Stimulated activated naive CD8-positive, alpha-beta T cell treated with anti-CD3 and anti-CD28 coated beads, Interleukin-15, Interleukin-2, amounts not matched to agents 100 ng/mL and 50 ng/mL, for 24 hours (primary cell): ENCODE results near the gene PPAN.

Experiments used
- H3K27ac Mint-ChIP-seq: one replicate; pipeline ENCODE4 v1.8.0; 2021; ENCODE audit warnings: mild to moderate bottlenecking, mixed read lengths
- H3K27me3 Mint-ChIP-seq: one replicate; pipeline ENCODE4 v1.8.0; 2021; ENCODE audit warnings: mixed read lengths
- H3K36me3 Mint-ChIP-seq: one replicate; pipeline ENCODE4 v1.8.0; 2021; ENCODE audit warnings: low read depth, mixed read lengths
- H3K4me1 Mint-ChIP-seq: one replicate; pipeline ENCODE4 v1.8.0; 2021; ENCODE audit warnings: low read depth, mixed read lengths
- H3K4me3 Mint-ChIP-seq: one replicate; pipeline ENCODE4 v1.8.0; 2021; ENCODE audit warnings: mild to moderate bottlenecking, mixed read lengths
- H3K9me3 Mint-ChIP-seq: one replicate; pipeline ENCODE4 v1.8.0; 2021; ENCODE audit warnings: mixed read lengths

Gene PPAN

DNA sequence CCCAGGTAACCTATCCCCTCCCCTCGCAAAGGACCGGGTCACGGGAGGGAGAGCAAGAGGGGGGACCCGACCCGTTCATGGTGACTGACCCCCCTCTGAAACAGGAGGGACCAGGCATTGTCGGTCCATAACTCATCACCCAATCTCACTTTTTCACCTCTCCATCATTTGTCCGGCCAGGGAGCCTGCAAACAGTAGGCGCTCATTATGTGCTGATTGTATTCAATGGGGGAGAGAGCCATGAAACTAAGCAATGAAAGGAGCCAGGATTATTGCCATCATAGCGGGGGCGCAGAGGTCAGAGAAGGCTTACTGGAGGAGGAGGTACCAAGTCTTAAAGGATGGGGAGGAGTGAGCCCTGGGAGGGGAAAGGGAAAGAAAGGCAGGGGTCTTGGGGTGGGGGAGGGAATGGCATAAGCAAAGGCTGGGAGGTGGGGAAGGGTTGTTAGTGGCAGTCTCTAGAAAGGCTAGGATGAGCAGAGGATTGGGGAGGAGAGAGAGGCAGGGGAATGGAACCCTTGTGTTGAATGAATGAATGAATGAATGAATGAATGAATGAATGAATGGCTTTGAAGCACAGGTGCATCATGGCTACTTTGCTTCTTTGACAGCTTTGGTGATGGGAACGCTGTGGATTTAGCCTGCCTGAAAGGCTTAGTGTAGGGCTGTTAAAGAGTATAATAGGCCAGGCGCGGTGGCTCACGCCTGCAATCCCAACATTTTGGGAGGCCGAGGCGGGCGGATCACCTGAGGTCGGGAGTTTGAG, 18.7 kb upstream of the PPAN start:
- Mint-ChIP-seq H3K27ac (peak overlapping the region; percentile 26), H3K4me1 (peaks cover 6% of the 10 kb centered on the region), H3K27me3 (no peaks in the 10 kb centered on the region), H3K36me3 (peaks cover 18% of the 10 kb centered on the region), H3K9me3 (no peaks in the 10 kb centered on the region), H3K4me3 (peak overlapping the region; percentile 85)

DNA sequence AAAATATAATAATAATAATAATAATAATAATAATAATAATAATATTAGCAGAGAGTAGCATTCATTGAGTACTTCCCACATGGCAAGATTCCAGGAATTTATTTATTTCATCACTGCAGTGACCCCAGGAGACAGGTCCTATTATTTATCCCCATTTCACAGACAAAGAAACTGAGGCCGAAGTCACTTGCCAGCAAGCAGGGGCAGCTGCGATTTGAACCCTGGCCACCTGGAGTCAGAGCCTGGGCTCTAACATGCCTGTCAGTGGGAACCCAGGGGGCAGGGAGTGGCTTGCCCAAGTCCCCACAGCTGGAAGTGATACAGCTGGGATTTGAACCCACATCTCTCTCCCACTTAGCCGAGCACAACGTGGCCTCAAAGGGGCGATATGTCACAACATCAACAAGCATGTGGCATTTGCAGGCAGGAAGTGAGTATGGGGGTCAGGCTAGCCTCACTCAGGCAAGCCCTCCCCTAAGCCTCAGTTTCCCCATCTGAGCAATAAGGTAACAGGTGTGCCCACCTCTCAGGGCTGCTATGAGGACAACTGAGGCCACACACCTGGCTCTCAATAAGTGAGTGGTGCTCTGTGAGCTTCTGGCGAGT, 17.1 kb upstream of the PPAN start:
- peaks cover 6% of the 10 kb centered on the region for H3K4me1 Mint-ChIP-seq
- no peak overlapping the region for H3K27ac Mint-ChIP-seq
- no peaks in the 10 kb centered on the region for H3K27me3 Mint-ChIP-seq
- no peaks in the 10 kb centered on the region for H3K9me3 Mint-ChIP-seq
- H3K4me3 Mint-ChIP-seq, result no peak overlapping the region
- peaks cover 30% of the 10 kb centered on the region for H3K36me3 Mint-ChIP-seq

DNA sequence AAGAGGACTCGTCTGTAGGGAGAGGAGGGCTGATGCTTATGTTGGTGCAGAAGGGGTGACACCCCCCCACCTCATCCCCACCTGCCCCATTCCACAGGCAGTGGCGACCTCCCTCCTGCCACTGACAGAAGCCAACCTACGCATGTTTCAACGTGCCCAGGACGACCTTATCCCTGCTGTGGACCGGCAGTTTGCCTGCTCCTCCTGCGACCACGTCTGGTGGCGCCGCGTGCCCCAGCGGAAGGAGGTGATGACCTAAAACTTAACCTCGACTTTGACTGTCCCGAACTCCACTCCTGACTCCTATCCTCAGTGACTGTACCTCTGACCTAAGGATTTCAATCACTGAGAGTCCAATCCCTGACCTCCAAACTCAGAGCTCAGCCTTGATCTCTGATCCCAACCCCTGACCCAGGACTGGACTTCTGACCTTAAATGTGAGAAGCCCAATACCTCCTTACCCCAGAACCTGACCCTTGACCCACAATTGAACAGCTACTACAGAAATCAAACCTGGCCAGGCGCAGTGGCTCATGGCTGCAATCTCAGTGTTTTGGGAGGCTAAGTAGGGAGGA, 16.3 kb upstream of the PPAN start:
- no peaks in the 10 kb centered on the region for H3K9me3 Mint-ChIP-seq
- no peaks in the 10 kb centered on the region for H3K27me3 Mint-ChIP-seq
- H3K4me1 Mint-ChIP-seq, result peaks cover 6% of the 10 kb centered on the region
- no peak overlapping the region for H3K27ac Mint-ChIP-seq
- peaks cover 36% of the 10 kb centered on the region for H3K36me3 Mint-ChIP-seq
- H3K4me3 Mint-ChIP-seq, result no peak overlapping the region

DNA sequence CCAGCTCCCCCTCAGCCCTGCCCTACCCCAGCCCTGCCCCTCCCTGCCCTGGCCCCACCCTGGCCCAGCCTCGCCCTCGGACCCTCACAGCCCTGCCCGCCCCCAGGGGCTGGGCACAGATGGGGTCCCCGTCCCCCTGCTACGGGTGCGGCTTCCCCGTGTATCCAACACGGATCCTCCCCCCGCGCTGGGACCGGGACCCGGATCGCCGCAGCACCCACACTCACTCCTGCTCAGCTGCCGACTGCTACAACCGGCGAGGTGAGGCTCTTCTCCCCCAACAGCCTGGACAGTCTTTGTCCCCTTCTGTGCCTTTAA, 14.8 kb upstream of the PPAN start:
- no peaks in the 10 kb centered on the region for H3K27me3 Mint-ChIP-seq
- H3K27ac Mint-ChIP-seq, result no peak overlapping the region
- no peaks in the 10 kb centered on the region for H3K9me3 Mint-ChIP-seq
- H3K4me1 Mint-ChIP-seq, result peaks cover 11% of the 10 kb centered on the region
- no peak overlapping the region for H3K4me3 Mint-ChIP-seq
- H3K36me3 Mint-ChIP-seq, result peaks cover 36% of the 10 kb centered on the region

DNA sequence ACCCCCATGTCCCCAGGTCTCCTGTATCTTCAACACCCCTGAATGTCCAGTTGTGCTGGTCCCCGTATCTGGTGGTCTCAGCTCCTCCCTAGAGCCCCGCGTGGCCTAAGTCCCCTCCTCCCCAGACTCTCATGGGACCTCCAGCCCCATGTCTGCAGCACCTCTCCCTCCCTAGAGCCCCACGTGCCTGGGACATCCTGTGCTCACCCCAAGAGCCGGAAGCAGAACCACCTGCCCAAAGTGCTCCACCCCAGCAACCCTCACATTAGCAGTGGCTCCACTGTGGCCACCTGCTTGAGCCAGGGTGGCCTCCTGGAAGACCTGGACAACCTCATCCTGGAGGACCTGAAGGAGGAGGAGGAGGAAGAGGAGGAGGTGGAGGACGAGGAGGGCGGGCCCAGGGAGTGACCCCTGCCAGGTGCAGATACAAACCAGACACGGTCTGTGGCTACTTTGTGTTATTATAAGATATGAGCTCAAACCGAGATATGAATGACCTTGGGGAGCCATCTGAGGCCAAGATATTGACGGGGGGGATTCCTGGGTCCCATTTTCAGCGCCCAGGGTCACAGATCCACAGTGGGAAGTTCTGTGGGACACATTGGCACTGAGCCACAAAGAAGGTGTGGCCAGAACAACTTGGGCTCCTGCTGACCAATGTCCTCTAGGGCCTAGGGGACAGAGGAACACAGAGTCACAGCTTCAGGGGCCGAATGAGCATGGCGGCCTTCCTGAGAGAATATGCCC, 14.1 kb upstream of the PPAN start:
- Mint-ChIP-seq H3K9me3 (no peaks in the 10 kb centered on the region), H3K4me3 (no peak overlapping the region), H3K36me3 (peaks cover 36% of the 10 kb centered on the region), H3K27ac (no peak overlapping the region), H3K4me1 (peaks cover 13% of the 10 kb centered on the region), H3K27me3 (no peaks in the 10 kb centered on the region)

DNA sequence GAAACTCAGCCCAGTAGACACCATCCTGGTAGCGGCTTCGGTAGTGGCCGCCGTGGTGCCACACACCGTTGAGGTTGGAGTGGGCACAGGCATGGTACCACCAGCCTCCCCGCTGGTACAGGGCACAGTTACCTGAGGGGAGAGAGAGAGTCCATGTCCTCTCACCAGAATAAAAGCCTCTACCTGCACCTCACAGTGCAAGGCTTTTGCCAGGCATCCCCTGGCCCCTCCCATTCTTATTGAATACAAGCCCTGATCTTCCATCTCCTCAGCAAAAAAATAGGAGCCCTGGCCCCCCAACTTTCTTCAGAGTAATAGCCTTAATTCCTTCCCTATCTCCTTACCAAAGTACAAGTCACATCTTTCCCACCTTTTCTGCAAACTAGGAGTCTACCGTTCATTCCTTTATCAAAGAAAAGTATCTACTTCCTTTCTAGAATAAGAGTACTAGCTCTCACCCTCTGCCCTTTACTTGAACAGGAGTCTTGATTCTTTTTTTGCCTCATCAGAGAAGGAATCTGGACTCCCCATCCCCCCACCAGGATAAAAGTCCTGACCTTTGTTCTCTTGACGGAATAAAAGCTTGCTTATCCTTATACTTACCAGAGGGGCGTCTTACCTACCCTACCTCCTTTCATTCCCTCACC, 13.4 kb upstream of the PPAN start:
- Mint-ChIP-seq H3K36me3 (peaks cover 36% of the 10 kb centered on the region), H3K4me3 (no peak overlapping the region), H3K9me3 (no peaks in the 10 kb centered on the region), H3K4me1 (peaks cover 12% of the 10 kb centered on the region), H3K27ac (no peak overlapping the region), H3K27me3 (no peaks in the 10 kb centered on the region)

DNA sequence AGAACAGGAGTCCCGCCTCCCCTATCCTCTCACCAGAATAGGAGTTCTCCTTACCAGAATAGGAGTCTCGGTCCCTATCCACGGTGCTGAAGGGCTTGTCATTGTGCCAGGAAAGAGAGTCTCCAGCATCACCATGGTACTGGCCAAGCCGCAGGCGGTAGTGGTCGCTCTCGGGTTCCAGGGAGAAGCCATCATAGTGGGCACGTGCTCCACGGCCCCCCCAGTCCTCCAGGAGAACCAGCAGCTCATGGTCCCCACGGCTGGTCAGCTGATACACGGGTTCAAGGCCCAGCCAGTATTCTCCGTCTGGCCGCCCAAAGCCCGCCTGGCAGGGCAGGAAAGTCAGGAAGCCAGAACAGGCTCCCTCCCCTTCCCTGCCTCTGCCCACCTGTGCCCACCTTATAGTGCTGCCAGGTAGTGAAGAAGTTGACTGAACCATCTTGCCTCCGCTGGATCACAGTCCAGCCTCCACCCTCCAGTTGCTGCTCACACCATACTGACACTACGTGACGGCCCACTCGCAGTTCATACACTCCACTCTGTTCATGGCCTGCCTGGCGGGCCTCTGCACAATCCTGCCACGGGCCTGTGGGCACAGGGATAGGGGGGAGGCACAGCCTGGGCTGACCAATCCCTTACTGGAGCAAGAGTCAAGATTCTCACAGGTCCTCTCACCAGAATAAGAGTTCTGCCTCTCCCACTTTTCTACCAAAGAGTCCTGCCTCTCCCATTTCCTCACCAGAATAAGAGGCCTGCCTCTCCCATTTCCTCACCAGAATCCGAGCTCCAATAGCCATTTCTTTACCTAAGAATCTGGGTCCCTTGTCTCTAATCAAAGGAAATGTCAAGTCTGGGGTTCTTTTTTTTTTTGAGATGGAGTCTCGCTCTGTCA, 12.6 kb upstream of the PPAN start:
- Mint-ChIP-seq H3K4me1 (peaks cover 17% of the 10 kb centered on the region), H3K27ac (no peak overlapping the region), H3K27me3 (no peaks in the 10 kb centered on the region), H3K9me3 (no peaks in the 10 kb centered on the region), H3K4me3 (no peak overlapping the region), H3K36me3 (peaks cover 36% of the 10 kb centered on the region)

DNA sequence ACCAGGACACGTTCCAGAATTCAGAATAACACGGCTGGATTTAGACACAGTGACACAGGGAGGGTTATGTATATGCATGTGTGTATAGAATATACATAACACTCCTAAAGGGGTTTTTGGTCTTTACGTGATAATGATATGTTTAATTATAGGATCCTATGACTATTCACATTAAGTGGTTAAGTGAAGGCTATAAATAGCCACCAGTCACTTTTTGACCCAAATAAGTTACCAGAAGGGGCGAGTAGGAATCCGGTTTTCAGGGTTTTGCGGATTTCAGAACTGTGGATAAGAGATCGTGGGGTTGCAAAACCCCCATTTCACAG, 10.6 kb upstream of the PPAN start:
- Mint-ChIP-seq H3K36me3 (peaks cover 30% of the 10 kb centered on the region), H3K4me3 (peak overlapping the region; percentile 55), H3K27me3 (no peaks in the 10 kb centered on the region), H3K27ac (peak overlapping the region; percentile 70), H3K4me1 (peaks cover 33% of the 10 kb centered on the region), H3K9me3 (no peaks in the 10 kb centered on the region)

DNA sequence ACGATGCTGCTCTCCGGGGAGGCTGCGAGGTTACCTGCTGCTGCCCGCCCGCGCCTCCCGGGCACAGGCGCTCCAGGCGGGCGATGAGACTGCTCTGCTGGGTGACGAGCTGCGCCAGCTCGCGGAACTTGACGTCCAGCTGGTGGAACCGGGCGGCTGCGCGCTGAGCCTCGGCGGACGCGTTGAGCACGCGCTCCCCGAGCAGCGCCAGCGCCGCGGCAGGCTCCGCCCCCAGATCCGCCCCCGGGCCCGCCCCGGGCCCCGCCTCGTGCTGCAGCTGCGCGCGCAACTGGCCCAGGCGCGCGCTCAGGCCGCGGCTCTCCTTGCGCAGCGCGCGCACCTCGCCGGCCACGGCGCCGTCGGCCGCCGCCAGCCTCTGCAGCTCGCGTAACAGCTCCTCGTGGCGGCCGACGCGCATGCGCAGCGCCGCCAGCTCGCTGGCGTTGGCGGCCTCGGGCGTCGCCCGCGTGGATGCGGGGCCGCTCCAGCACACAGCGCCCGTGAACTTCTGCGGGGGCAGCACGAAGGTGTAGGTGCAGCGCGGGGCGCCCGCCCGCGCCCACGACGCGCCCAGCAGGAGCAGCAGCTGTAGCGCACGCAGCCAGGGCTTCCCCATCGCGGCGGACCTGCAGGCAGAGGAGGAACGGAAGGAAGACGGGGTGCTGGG, 10.1 kb upstream of the PPAN start:
- Mint-ChIP-seq H3K27ac (peak overlapping the region; percentile 70), H3K4me3 (peak overlapping the region; percentile 55), H3K4me1 (peaks cover 38% of the 10 kb centered on the region), H3K27me3 (no peaks in the 10 kb centered on the region), H3K36me3 (peaks cover 30% of the 10 kb centered on the region), H3K9me3 (no peaks in the 10 kb centered on the region)

DNA sequence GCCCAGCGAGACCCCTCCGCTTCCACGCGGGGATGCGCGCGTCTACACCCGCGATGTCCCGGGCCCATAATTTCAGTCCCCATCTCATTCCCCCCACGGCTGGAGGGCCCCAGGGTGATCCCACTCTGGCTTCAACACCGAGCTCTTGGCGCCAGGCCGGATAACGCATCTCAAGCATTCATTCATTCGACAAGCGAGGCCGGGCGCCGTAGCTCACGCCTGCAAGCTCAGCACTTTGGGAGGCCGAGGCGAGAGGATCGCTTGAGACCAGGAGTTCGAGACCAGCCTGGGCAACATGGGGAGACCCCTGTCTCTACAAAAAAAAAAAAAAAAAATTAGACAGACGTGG, 9.6 kb upstream of the PPAN start:
- peaks cover 28% of the 10 kb centered on the region for H3K36me3 Mint-ChIP-seq
- no peaks in the 10 kb centered on the region for H3K9me3 Mint-ChIP-seq
- H3K4me1 Mint-ChIP-seq, result peaks cover 43% of the 10 kb centered on the region
- no peaks in the 10 kb centered on the region for H3K27me3 Mint-ChIP-seq
- peak overlapping the region; percentile 63 for H3K27ac Mint-ChIP-seq
- H3K4me3 Mint-ChIP-seq, result peak overlapping the region; percentile 47

DNA sequence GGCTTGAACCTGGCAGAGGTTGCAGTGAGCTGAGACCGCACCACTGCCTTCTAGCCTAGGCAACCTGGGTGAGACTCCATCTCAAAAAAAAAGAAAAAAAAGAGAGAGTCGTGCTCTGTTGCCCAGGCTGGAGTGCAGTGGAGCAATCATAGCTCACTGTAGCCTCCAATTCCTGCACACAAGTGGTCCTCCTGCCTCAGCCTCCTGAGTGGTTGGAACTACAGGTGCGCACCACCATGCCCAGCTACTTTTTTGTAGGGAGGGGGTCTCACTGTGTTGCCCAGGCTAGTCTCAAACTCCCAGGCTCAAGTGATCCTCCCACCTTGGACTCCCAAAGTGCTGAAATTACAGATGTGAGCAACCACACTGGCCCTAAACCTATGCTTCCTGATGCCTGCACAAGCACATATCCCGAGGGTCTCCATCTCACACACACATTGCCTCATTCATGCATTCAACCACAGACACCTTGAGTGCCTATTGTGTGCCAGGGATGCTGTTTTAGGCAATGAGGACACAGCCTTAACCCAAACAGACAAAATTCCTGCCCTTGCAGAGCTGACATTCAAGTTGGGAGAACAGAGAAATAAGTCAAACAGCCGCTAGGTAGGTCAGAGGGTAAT, 5.9 kb upstream of the PPAN start:
- Mint-ChIP-seq H3K4me1 (peaks cover 77% of the 10 kb centered on the region), H3K4me3 (peak overlapping the region; percentile 63), H3K27ac (peak overlapping the region; percentile 85), H3K27me3 (no peaks in the 10 kb centered on the region), H3K36me3 (peaks cover 3% of the 10 kb centered on the region), H3K9me3 (no peaks in the 10 kb centered on the region)

DNA sequence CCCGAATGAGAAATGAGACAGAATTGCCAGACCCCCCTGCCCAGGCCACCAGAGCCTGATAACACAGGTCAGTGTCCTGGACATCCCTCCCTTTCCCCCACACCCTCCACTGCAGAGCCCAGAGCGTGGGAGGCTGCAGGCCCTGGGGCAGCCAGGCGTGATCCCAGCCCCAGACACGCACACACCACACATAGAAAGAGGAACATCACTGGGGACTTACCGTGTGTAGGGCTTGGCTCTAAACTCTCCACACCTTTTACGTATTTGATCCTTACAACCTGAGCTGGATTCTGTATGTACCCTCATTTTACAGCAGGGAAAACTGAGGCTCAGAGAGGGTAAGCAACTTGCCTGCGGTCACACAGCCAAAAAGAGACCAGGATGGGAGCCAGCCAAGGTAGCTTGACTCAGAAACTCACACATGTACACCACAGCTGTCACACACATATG, 3.4 kb upstream of the PPAN start:
- Mint-ChIP-seq H3K36me3 (peaks cover 16% of the 10 kb centered on the region), H3K4me3 (peak overlapping the region; percentile 75), H3K4me1 (peaks cover 84% of the 10 kb centered on the region), H3K27me3 (no peaks in the 10 kb centered on the region), H3K9me3 (no peaks in the 10 kb centered on the region), H3K27ac (peak overlapping the region; percentile 98)

DNA sequence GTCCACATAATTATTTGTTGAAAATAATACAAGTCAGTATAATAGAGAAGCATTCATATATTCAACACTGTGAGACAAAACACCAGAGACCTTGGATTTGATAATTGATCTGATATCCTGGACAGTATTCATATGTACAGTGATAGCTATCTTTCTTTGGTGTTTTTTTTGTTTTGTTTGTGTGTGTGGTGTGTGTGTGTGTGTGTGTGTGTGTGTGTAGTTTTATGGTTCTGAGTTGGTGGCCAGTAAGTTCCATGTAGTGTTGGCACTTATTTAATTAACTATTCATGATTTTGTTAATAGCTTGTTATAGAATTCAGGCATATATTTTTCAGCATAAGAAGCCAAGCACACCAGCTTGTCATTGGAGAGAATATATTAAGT, 2.0 kb upstream of the PPAN start:
- Mint-ChIP-seq H3K27me3 (no peaks in the 10 kb centered on the region), H3K9me3 (no peaks in the 10 kb centered on the region), H3K4me3 (peak overlapping the region; percentile 95), H3K36me3 (peaks cover 28% of the 10 kb centered on the region), H3K27ac (peak overlapping the region; percentile 100), H3K4me1 (peaks cover 86% of the 10 kb centered on the region)
